Measurements from ENCODE around the gene NT5DC1. TPM values are rescaled to one million over a fixed set of nuclear protein-coding genes. Genes with fewer than 3 reads are reported as not detected.

NT5DC1 gene
- total and polyA plus RNA-seq, 2 experiments from 2014 or later = 27.0 to 29.8 TPM

DNA sequence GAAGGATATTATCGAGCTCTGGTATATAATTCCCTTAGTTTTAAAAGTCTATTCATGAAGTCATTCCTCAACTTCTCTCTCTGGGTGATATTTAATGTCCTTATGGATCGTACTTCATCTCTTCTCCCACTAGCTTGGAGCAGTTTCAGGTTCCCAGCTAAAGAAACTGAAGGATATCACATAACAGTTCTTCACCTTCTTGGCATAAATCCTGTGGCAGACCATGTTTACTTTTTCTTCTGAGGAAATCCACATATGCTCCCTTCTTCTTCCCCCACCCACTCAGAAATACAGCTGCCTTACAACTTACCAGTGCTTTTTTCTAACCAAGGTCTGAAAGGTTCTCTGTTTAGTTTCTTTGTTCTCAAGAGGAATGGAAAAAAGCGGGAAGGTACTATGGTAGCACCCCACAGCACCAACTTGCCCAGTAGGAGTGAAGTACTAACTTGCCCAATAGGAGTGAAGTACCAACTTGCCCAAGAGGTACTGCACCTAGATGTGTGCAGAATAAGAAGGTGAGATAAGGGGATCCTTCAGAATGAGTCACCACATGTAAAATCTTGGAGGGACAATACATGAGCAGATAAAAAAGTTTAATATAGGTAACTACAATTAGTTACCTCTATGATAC lies 100.1 kb downstream of the NT5DC1 start:
- Histone ChIP-seq H3K4me1 (ENCODE audit: insufficient read depth) (no peaks in the 10 kb centered on the region), H3K9me2 (ENCODE audit: insufficient read depth) (no peaks in the 10 kb centered on the region), H3K4me3 (no peak overlapping the region), H3K36me3 (ENCODE audit: insufficient read depth) (no peaks in the 10 kb centered on the region), H3K27ac (ENCODE audit: low read depth) (no peak overlapping the region), H3F3A (replicated peaks; ENCODE audit: low read depth) (no peaks in the 10 kb centered on the region), H3K79me2 (replicated peaks; ENCODE audit: insufficient read depth) (no peaks in the 10 kb centered on the region), H3K4me2 (no peak overlapping the region), H4K20me1 (replicated peaks; ENCODE audit: insufficient read depth) (no peaks in the 10 kb centered on the region), H2AFZ (no peak overlapping the region), H3K27me3 (ENCODE audit: insufficient read depth) (no peaks in the 10 kb centered on the region)
- Mint-ChIP-seq H3K36me3 (ENCODE audit: low read depth) (no peaks in the 10 kb centered on the region), H3K4me3 (no peak overlapping the region), H3K4me1 (no peaks in the 10 kb centered on the region), H3K9me3 (no peaks in the 10 kb centered on the region), H3K27ac (no peak overlapping the region), H3K27me3 (ENCODE audit: insufficient read depth, low read depth, poor library complexity) (no peaks in the 10 kb centered on the region)
- ATAC-seq (no peak), DNase-seq (ENCODE audit: low spot score) (no peak)
- TF ChIP-seq, protein P1, sequence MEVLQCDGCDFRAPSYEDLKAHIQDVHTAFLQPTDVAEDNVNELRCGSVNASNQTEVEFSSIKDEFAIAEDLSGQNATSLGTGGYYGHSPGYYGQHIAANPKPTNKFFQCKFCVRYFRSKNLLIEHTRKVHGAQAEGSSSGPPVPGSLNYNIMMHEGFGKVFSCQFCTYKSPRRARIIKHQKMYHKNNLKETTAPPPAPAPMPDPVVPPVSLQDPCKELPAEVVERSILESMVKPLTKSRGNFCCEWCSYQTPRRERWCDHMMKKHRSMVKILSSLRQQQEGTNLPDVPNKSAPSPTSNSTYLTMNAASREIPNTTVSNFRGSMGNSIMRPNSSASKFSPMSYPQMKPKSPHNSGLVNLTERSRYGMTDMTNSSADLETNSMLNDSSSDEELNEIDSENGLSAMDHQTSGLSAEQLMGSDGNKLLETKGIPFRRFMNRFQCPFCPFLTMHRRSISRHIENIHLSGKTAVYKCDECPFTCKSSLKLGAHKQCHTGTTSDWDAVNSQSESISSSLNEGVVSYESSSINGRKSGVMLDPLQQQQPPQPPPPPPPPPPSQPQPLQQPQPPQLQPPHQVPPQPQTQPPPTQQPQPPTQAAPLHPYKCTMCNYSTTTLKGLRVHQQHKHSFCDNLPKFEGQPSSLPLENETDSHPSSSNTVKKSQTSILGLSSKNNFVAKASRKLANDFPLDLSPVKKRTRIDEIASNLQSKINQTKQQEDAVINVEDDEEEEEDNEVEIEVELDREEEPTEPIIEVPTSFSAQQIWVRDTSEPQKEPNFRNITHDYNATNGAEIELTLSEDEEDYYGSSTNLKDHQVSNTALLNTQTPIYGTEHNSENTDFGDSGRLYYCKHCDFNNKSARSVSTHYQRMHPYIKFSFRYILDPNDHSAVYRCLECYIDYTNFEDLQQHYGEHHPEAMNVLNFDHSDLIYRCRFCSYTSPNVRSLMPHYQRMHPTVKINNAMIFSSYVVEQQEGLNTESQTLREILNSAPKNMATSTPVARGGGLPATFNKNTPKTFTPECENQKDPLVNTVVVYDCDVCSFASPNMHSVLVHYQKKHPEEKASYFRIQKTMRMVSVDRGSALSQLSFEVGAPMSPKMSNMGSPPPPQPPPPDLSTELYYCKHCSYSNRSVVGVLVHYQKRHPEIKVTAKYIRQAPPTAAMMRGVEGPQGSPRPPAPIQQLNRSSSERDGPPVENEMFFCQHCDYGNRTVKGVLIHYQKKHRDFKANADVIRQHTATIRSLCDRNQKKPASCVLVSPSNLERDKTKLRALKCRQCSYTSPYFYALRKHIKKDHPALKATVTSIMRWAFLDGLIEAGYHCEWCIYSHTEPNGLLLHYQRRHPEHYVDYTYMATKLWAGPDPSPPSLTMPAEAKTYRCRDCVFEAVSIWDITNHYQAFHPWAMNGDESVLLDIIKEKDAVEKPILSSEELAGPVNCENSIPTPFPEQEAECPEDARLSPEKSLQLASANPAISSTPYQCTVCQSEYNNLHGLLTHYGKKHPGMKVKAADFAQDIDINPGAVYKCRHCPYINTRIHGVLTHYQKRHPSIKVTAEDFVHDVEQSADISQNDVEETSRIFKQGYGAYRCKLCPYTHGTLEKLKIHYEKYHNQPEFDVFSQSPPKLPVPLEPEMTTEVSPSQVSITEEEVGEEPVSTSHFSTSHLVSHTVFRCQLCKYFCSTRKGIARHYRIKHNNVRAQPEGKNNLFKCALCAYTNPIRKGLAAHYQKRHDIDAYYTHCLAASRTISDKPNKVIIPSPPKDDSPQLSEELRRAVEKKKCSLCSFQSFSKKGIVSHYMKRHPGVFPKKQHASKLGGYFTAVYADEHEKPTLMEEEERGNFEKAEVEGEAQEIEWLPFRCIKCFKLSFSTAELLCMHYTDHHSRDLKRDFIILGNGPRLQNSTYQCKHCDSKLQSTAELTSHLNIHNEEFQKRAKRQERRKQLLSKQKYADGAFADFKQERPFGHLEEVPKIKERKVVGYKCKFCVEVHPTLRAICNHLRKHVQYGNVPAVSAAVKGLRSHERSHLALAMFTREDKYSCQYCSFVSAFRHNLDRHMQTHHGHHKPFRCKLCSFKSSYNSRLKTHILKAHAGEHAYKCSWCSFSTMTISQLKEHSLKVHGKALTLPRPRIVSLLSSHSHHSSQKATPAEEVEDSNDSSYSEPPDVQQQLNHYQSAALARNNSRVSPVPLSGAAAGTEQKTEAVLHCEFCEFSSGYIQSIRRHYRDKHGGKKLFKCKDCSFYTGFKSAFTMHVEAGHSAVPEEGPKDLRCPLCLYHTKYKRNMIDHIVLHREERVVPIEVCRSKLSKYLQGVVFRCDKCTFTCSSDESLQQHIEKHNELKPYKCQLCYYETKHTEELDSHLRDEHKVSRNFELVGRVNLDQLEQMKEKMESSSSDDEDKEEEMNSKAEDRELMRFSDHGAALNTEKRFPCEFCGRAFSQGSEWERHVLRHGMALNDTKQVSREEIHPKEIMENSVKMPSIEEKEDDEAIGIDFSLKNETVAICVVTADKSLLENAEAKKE (CRISPR knock-in tag; IDR thresholded peaks at IDR 0.05) = no peak
- no peak for TF ChIP-seq ZNF331 (CRISPR knock-in tag; IDR thresholded peaks at IDR 0.05; ENCODE audit: low read depth)
- TF ChIP-seq EZH2phosphoT487 (IDR thresholded peaks at IDR 0.05; ENCODE audit: unreplicated experiment) = no peak
- TF ChIP-seq CREB1 (CRISPR knock-in tag; IDR thresholded peaks at IDR 0.05; ENCODE audit: low read depth) = no peak

GRCh38 chr6:116201538-116201937 lies 100.9 kb downstream of the NT5DC1 start:
- Histone ChIP-seq H3K4me1 (ENCODE audit: insufficient read depth) (no peaks in the 10 kb centered on the region), H2AFZ (no peak overlapping the region), H3F3A (replicated peaks; ENCODE audit: low read depth) (no peaks in the 10 kb centered on the region), H3K27ac (ENCODE audit: low read depth) (no peak overlapping the region), H3K4me2 (no peak overlapping the region), H4K20me1 (replicated peaks; ENCODE audit: insufficient read depth) (no peaks in the 10 kb centered on the region), H3K4me3 (no peak overlapping the region), H3K9me2 (ENCODE audit: insufficient read depth) (no peaks in the 10 kb centered on the region), H3K36me3 (ENCODE audit: insufficient read depth) (no peaks in the 10 kb centered on the region), H3K27me3 (ENCODE audit: insufficient read depth) (no peaks in the 10 kb centered on the region), H3K79me2 (replicated peaks; ENCODE audit: insufficient read depth) (no peaks in the 10 kb centered on the region)
- Mint-ChIP-seq H3K27ac (no peak overlapping the region), H3K36me3 (ENCODE audit: low read depth) (no peaks in the 10 kb centered on the region), H3K4me1 (no peaks in the 10 kb centered on the region), H3K9me3 (no peaks in the 10 kb centered on the region), H3K4me3 (no peak overlapping the region), H3K27me3 (ENCODE audit: insufficient read depth, low read depth, poor library complexity) (no peaks in the 10 kb centered on the region)
- TF ChIP-seq EZH2phosphoT487 (IDR thresholded peaks at IDR 0.05; ENCODE audit: unreplicated experiment) (no peak), NANOG (IDR thresholded peaks at IDR 0.05; ENCODE audit: borderline replicate concordance) (no peak), ZNF114 (CRISPR knock-in tag; IDR thresholded peaks at IDR 0.05) (no peak), STAT1 (IDR thresholded peaks at IDR 0.05; ENCODE audit: unreplicated experiment) (no peak), CREB1 (CRISPR knock-in tag; IDR thresholded peaks at IDR 0.05; ENCODE audit: low read depth) (no peak), CTCF (conservative IDR thresholded peaks at IDR 0.05; ENCODE audit: low read depth in 2 of 2) (no peak), ZNF331 (CRISPR knock-in tag; IDR thresholded peaks at IDR 0.05; ENCODE audit: low read depth) (no peak)
- TF ChIP-seq, protein P2, sequence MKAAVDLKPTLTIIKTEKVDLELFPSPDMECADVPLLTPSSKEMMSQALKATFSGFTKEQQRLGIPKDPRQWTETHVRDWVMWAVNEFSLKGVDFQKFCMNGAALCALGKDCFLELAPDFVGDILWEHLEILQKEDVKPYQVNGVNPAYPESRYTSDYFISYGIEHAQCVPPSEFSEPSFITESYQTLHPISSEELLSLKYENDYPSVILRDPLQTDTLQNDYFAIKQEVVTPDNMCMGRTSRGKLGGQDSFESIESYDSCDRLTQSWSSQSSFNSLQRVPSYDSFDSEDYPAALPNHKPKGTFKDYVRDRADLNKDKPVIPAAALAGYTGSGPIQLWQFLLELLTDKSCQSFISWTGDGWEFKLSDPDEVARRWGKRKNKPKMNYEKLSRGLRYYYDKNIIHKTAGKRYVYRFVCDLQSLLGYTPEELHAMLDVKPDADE (IDR thresholded peaks at IDR 0.05) = no peak
- DNase-seq (ENCODE audit: low spot score) = no peak
- no peak for ATAC-seq

Data from GM23338 (cell line).